Measurements from ENCODE around the gene TMEM39B. TPM values are rescaled to one million over a fixed set of nuclear protein-coding genes. Genes with fewer than 3 reads are reported as not detected.

Gene TMEM39B
- total RNA-seq (2022; extraction: Qiagen RNA extraction; ENCODE audit: low read depth) = 8.8 to 14.0 TPM (median 11.8 TPM) in 5 replicates

GRCh38 chr1:32072622-32073298 lies at the start of gene TMEM39B:
TMEM39B (plus strand) TSS chr1:32072939; CDS start chr1:32073048, 109 bp downstream.

GRCh38 chr1:32107742-32108661 lies 35.3 kb downstream of the TMEM39B start, which contains the start of gene KPNA6:
KPNA6 (plus strand) TSS chr1:32108056; CDS start chr1:32108131, 75 bp downstream.

Other genes with a start within 250 kb of the TMEM39B start
- 189 to 202 TPM (median 191 TPM) in 5 replicates for gene PTP4A2, start 134.6 kb upstream of the TMEM39B start, total RNA-seq (2022; extraction: Qiagen RNA extraction; ENCODE audit: low read depth)
- 107 to 143 TPM (median 138 TPM) in 5 replicates for gene KHDRBS1, start 59.1 kb upstream of the TMEM39B start, total RNA-seq (2022; extraction: Qiagen RNA extraction; ENCODE audit: low read depth)
- gene KPNA6, start 35.1 kb downstream of the TMEM39B start, total RNA-seq (2022; extraction: Qiagen RNA extraction; ENCODE audit: low read depth) = 15.2 to 18.1 TPM (median 15.7 TPM) in 5 replicates
- 27.5 to 31.0 TPM (median 28.7 TPM) in 5 replicates for gene TXLNA, start 106.7 kb downstream of the TMEM39B start, total RNA-seq (2022; extraction: Qiagen RNA extraction; ENCODE audit: low read depth)
- gene CCDC28B, start 127.7 kb downstream of the TMEM39B start, total RNA-seq (2022; extraction: Qiagen RNA extraction; ENCODE audit: low read depth) = 1.7 to 3.3 TPM (median 2.5 TPM) in 5 replicates
- gene IQCC, start 132.7 kb downstream of the TMEM39B start, total RNA-seq (2022; extraction: Qiagen RNA extraction; ENCODE audit: low read depth) = 1.8 to 2.7 TPM (median 2.1 TPM) in 5 replicates
- not detected in 5 replicates for gene DCDC2B, start 136.2 kb downstream of the TMEM39B start, total RNA-seq (2022; extraction: Qiagen RNA extraction; ENCODE audit: low read depth)
- 6.8 to 10.1 TPM (median 9.9 TPM) in 5 replicates for gene TMEM234, start 149.4 kb downstream of the TMEM39B start, total RNA-seq (2022; extraction: Qiagen RNA extraction; ENCODE audit: low read depth)
- gene EIF3I, start 149.5 kb downstream of the TMEM39B start, total RNA-seq (2022; extraction: Qiagen RNA extraction; ENCODE audit: low read depth) = 266 to 315 TPM (median 278 TPM) in 5 replicates
- 0.29 to 0.57 TPM (median 0.48 TPM) in 4 of 5 replicates, not detected in the other for gene FAM167B, start 174.3 kb downstream of the TMEM39B start, total RNA-seq (2022; extraction: Qiagen RNA extraction; ENCODE audit: low read depth)
- 0.05 to 0.08 TPM in 2 of 5 replicates, not detected in the others for gene LCK, start 178.3 kb downstream of the TMEM39B start, total RNA-seq (2022; extraction: Qiagen RNA extraction; ENCODE audit: low read depth)
- 53.1 to 62.9 TPM (median 57.7 TPM) in 5 replicates for gene HDAC1, start 219.1 kb downstream of the TMEM39B start, total RNA-seq (2022; extraction: Qiagen RNA extraction; ENCODE audit: low read depth)

Data from A549 treated with RU486 at 1 μM for 4 hours (cell line).